Kidney epithelial cell (primary cell): ENCODE measurements around the gene MLN. TPM values are rescaled to one million over a fixed set of nuclear protein-coding genes. Genes with fewer than 3 reads are reported as not detected.
A peak's percentile ranks its signal among the peaks of the same experiment; 100 is the strongest.

Source experiments
- DNase-seq: peaks from one replicate; pipeline ENCODE4 v3.0.0-alpha.2; 2010; ENCODE audit warnings: low read depth
- H3K27me3 ChIP-seq: 2 replicates; pipeline ENCODE4 v1.6.0; 2011; ENCODE audit warnings: low read length; ENCODE audit not compliant: control insufficient read depth, insufficient read depth
- H3K36me3 ChIP-seq: 2 replicates; pipeline ENCODE4 v1.5.1; 2011; ENCODE audit warnings: low read length; ENCODE audit not compliant: control insufficient read depth, insufficient read depth
- H3K4me3 ChIP-seq: 2 replicates; pipeline ENCODE4 v1.5.1; 2011; ENCODE audit warnings: low read depth, mild to moderate bottlenecking, control low read depth, low read length
- CTCF ChIP-seq: IDR thresholded peaks from 2 replicates; pipeline ENCODE4 v1.5.1; 2011; ENCODE audit warnings: mild to moderate bottlenecking, moderate library complexity, low read length, control low read depth, inconsistent platforms; ENCODE audit not compliant: insufficient read depth, poor library complexity, severe bottlenecking
- total RNA-seq: library from RNA; depleted of rRNA; stranded (reverse); fragments of >200 nt; gene quantifications from 2 replicates; pipeline ENCODE4 v1.2.3, GENCODE V29; 2015

MLN gene
- total RNA-seq, 1 donor from 2014 or later = not detected

DNA sequence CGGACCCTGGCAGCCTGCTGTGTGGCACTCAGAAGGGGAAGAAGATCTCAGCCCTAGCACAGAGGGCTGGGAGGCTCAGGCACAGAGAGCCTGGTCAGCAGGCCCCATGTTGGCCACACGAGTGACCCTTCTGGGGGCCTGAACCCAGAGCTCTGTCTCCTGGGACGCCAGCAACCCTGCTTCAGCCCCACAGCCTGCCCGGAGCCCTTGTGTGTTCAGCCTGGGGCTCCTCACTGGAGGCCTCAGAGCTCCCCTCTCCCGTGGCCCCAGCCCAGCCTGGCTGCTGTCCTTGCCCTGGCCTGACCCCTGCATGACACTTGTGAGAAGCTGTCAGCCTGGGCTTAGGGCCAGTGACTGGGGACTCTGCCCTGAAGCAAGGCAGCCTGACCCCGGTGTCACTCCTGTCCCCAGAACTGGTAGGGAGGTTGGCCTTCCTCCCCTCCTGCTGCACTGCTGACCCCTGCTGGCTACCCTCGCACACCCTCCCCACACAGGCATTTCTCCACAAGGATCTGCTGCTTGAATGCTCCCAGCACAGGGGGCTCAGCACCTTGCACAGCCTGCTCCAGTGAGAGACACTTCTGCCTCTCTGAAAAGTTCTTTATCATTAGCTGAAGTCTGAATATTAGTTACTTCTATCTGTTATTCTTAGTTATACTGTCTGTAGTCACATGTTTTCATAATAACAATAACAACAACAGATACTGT, 41.7 kb downstream of the MLN start:
- Histone ChIP-seq H3K27me3 (no peaks in the 10 kb centered on the region), H3K36me3 (no peaks in the 10 kb centered on the region), H3K4me3 (no peak overlapping the region)
- peak; percentile 69 for TF ChIP-seq CTCF
- no peak for DNase-seq

DNA sequence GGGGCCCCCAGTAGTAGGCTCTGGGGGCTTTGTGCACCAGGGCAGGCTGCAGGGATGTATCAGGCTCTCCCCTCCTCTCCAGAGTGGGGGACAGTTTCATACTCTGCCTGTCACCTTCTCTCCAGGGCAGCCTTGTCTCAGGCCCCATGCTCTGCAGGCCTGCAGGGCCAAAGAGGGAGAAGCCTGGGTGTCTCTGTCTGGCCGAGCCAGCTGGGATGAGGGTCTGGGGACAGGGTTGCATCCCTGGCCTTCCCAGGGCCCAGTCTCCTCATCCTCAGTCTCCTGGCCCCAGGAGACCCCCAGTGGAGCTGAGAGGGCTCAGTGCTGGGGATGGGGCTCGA, 42.3 kb downstream of the MLN start:
- TF ChIP-seq CTCF = no peak
- Histone ChIP-seq H3K27me3 (no peaks in the 10 kb centered on the region), H3K36me3 (no peaks in the 10 kb centered on the region), H3K4me3 (no peak overlapping the region)
- DNase-seq = no peak

GRCh38 chr6:33759887-33760629, 43.7 kb downstream of the MLN start:
- Histone ChIP-seq H3K27me3 (no peaks in the 10 kb centered on the region), H3K36me3 (no peaks in the 10 kb centered on the region), H3K4me3 (no peak overlapping the region)
- no peak for DNase-seq
- no peak for TF ChIP-seq CTCF

GRCh38 chr6:33758815-33759216, 45.0 kb downstream of the MLN start:
- no peak for TF ChIP-seq CTCF

DNA sequence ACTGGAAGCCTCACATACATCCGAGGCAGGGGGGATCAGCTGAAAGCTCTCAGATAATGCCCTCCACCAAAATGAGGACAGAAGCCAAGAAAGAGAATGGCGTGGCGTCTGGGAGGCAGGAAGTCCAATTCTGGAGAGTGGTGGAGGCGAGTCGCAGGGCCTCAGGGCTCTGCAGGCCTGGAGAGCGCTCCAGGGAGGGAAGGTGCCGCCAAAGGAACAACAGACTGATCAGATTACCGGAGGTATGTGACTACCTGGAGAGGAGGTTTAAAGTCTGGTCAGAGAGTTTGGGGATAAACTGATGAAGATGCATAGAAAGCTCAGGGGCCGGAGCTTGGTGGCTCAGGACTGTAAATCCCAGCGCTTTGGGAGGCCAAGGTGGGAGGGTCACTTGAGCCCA, 45.9 kb downstream of the MLN start:
- Histone ChIP-seq H3K4me3 (no peak overlapping the region), H3K36me3 (no peaks in the 10 kb centered on the region)
- no peak for TF ChIP-seq CTCF

More at GRCh38 chr6:33758815-33759216, 45.0 kb downstream of the MLN start:
- Histone ChIP-seq H3K27me3 (no peaks in the 10 kb centered on the region), H3K4me3 (no peak overlapping the region), H3K36me3 (no peaks in the 10 kb centered on the region)
- DNase-seq = no peak

More for the DNA sequence above, 45.9 kb downstream of the MLN start:
- H3K27me3 ChIP-seq = no peaks in the 10 kb centered on the region
- DNase-seq = no peak
